PFSK-1 (cell line): ENCODE measurements around the gene EN1.

ENCODE experiments used
- POLR2AphosphoS5 ChIP-seq: IDR thresholded peaks from 2 replicates; pipeline ENCODE4 v1.6.1; 2012; ENCODE audit warnings: low read depth, mild to moderate bottlenecking, control low read depth, low read length, moderate library complexity
- SIN3A ChIP-seq: IDR thresholded peaks from 2 replicates; pipeline ENCODE4 v1.6.1; 2012; ENCODE audit warnings: mild to moderate bottlenecking, low read length, moderate library complexity, borderline replicate concordance; ENCODE audit not compliant: insufficient read depth
- TAF1 ChIP-seq: IDR thresholded peaks from 2 replicates; pipeline ENCODE4 v1.6.1; 2012; ENCODE audit warnings: low read length, control low read depth, borderline replicate concordance; ENCODE audit not compliant: insufficient read depth

DNA sequence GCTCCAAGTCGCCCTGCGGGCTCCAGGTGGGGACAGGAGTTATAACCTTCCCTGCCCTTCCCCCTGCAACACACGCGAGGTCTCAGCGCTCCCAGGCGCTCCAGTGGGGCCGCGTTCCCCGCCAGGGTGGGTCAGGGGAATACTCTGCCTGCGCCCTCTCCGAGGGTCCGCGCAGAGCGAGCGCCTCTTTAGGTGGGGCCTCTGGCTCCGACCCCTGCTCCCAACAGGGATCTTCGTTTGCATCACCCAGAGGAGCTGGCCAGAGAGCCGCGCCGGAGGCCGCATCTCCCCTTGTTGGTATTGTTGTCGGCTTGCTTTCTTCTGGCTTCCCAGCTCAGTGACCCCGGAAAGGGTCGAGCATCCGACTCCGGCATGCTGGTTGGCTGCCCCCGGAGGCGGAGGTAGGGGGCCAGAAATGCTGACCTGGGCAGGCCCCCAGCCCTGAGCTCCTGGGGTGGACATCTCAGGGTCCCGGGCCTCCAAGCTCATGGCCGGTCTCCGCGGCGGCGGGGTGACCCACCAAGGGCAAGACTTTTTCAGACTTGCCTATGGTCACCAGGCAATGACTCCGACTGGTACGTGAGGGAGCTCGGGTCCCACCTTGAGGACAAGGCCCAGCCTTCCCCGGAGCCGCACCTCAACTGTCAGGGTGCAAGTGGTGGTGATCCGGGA is 11.2 kb upstream of the EN1 start:
- TF ChIP-seq POLR2AphosphoS5 (no peak), SIN3A (no peak), TAF1 (no peak)
